NB4 (cell line): ENCODE data around the gene DNAH1.

Experiments used
- POLR2A ChIP-seq: IDR thresholded peaks from 2 replicates; pipeline ENCODE4 v1.6.1; 2011; ENCODE audit warnings: mild to moderate bottlenecking; ENCODE audit not compliant: insufficient read length; ENCODE audit errors: extremely low read depth
- TF ChIP-seq, protein P1 (sequence below): IDR thresholded peaks from one replicate; pipeline ENCODE4 v1.5.1; 2012; ENCODE audit warnings: low read depth, low read length
- TF ChIP-seq, protein P2 (sequence below): IDR thresholded peaks from 2 replicates; pipeline ENCODE4 v1.6.1; 2011; ENCODE audit warnings: low read depth, low read length

DNA sequence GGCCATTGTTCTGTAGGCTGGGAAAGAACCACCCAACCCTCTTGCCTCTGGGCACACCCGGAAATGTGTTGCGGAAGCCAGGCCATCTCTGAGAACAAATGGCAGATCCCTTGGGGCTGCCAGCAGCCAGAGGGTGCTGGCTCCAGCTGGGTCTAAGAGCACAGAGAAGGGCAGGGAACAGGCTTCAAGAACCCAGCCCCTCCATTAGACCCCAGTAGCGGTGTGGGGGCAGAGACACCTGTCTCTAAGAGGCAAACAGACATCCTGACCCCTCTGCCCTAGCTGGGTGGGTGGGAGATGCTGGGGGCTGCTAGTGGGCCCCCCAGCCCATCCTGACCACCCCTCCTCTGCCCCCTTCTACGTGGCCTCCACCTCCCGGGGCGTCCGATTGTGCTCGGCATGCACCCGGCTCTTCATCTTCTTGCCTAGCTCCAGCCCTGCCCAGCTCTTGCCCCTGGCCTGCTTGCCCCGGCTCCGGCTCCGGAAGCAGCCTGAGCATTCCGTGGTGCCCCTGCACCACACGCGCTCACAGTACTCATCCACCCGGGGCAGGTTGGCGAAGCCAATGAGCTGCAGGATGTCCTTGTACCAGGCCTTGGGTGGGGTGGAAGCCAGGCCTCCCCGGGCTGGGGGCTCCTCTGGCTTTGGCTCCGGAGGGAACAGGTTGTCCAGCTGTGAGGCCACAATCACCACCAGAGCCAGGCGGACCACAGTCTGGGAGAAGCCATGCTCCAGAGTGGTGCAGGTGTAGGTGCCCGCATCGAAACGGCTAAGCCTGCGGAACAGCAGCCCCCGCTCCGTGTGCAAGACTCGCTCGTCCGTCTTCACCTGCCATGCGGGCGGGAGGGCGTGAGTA, 119.4 kb downstream of the DNAH1 start:
- TF ChIP-seq, protein P1, sequence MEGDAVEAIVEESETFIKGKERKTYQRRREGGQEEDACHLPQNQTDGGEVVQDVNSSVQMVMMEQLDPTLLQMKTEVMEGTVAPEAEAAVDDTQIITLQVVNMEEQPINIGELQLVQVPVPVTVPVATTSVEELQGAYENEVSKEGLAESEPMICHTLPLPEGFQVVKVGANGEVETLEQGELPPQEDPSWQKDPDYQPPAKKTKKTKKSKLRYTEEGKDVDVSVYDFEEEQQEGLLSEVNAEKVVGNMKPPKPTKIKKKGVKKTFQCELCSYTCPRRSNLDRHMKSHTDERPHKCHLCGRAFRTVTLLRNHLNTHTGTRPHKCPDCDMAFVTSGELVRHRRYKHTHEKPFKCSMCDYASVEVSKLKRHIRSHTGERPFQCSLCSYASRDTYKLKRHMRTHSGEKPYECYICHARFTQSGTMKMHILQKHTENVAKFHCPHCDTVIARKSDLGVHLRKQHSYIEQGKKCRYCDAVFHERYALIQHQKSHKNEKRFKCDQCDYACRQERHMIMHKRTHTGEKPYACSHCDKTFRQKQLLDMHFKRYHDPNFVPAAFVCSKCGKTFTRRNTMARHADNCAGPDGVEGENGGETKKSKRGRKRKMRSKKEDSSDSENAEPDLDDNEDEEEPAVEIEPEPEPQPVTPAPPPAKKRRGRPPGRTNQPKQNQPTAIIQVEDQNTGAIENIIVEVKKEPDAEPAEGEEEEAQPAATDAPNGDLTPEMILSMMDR: no peak
- TF ChIP-seq, protein P2, sequence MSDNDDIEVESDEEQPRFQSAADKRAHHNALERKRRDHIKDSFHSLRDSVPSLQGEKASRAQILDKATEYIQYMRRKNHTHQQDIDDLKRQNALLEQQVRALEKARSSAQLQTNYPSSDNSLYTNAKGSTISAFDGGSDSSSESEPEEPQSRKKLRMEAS: no peak
- no peak for TF ChIP-seq POLR2A
